Right cardiac atrium (tissue), 5 donors: ENCODE measurements around the gene PACRG. TPM values are rescaled to one million over a fixed set of nuclear protein-coding genes. Genes with fewer than 3 reads are reported as not detected.

Experiments
- ATAC-seq, 2 donors: fragments of 200-7000 bp; cut with Tn5 transposase; one replicate each; pipeline versions ENCODE4 v1.8.0 to v1.9.1; 2020; ENCODE audit warnings: moderate library complexity in 2 of 2, mild to moderate bottlenecking in 1 of 2
- DNase-seq, 3 donors: peaks; one replicate each; pipeline ENCODE4 v3.0.0-alpha.2; 2020
- H3K27ac ChIP-seq: one replicate; pipeline ENCODE4 v1.5.1; 2013; ENCODE audit warnings: mild to moderate bottlenecking, low read length, control low read depth, moderate library complexity
- H3K27me3 ChIP-seq: one replicate; pipeline ENCODE4 v1.6.1; 2013; ENCODE audit not compliant: control insufficient read depth, insufficient read depth
- H3K4me1 ChIP-seq: one replicate; pipeline ENCODE4 v1.6.1; 2013; ENCODE audit warnings: low read length; ENCODE audit not compliant: control insufficient read depth, insufficient read depth
- H3K4me3 ChIP-seq: one replicate; pipeline ENCODE4 v1.5.1; 2013; ENCODE audit warnings: low read length, control low read depth
- H3K9me3 ChIP-seq: one replicate; pipeline ENCODE4 v1.6.1; 2013; ENCODE audit warnings: low read length; ENCODE audit not compliant: control insufficient read depth
- WGBS: extraction: QIAGEN DNeasy Blood & Tissue Kit; methylation state at CpG from one replicate; pipeline ENCODE4 v1.1.7; 2013; 5-methylcytosine and 5-hydroxymethylcytosine counted together
- intact Hi-C, 4 donors: fragments of 100-400 bp; cut with DNase I; formaldehyde crosslinking; loops; one replicate each; pipeline versions ENCODE4 v1.11.0 to v1.14.0; 2022 to 2023
- polyA plus RNA-seq: library from polyadenylated mRNA; stranded (reverse); fragments of 200-250 nt; gene quantifications from one replicate; pipeline ENCODE4 v1.2.3, GENCODE V29; 2013
- total RNA-seq, 4 donors: library from RNA; stranded (reverse); fragmentation: NEBNext Ultra II Directional; extraction: Animal tissue kit (Norgen Biotek cat#: 25700); gene quantifications; one replicate each; pipeline ENCODE4 v1.2.1, GENCODE V29; 2021
- donor health status: healthy with polysubstance abuse.
- donor health status: DM: no; HTN: yes; CAD: no.
- donor health status: DM: no; HTN: no; CAD: no.
- donor health status: DM: no; HTN: yes; CAD: no; lungs with severe emphysema.
- donor health status: DM: yes; HTN: yes; CAD: no.

The PACRG gene
- total and polyA plus RNA-seq, 5 donors = 3.9 to 9.4 (median 4.9) TPM

DNA sequence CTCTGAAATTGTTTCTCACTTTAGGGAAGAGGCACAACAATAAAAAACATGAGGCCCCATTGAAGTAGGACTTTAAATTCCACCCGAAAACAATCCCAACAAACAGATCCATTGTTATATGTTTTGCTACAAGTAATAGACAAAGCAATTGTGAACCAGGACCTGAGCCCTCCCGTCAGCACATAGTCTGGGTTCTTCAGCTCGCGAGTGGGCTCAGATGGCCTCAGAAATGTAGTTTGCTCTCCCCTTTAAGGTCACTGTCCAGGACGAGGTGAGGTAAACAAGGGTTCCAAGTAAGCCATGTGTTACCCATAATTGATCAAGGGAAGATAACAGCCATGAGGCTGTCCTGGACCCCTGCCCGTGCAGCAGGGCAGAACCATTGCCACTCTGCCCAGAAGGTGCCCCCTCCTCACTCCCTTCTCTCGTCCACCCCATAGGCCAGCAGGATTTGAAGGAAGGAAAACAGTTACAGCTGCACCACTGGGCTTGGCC is 526.6 kb downstream of the PACRG start:
- Histone ChIP-seq H3K27ac (no peak overlapping the region), H3K9me3 (no peaks in the 10 kb centered on the region), H3K27me3 (no peaks in the 10 kb centered on the region), H3K4me3 (no peak overlapping the region), H3K4me1 (peaks cover 2% of the 10 kb centered on the region)
- WGBS = 76% methylated on average over 7 of the region's 7 CpGs
- intact Hi-C loops = no loop called here
- DNase-seq (no peak), ATAC-seq (peak in 1 of 2 donors; percentile 9)

- ATAC-seq (no peak), DNase-seq (no peak)
- WGBS = 98% methylated on average over 2 of the region's 2 CpGs
These were observed 527.5 kb downstream of the PACRG start for GRCh38 chr6:163255265-163255664.

GRCh38 chr6:163259689-163260088 is 531.9 kb downstream of the PACRG start:
- 54% methylated on average over 8 of the region's 8 CpGs for WGBS
- Histone ChIP-seq H3K4me3 (peak overlapping the region; percentile 11), H3K27me3 (no peaks in the 10 kb centered on the region), H3K4me1 (peaks cover 3% of the 10 kb centered on the region), H3K27ac (no peak overlapping the region), H3K9me3 (no peaks in the 10 kb centered on the region)
- intact Hi-C loops = no loop called here
- DNase-seq (no peak), ATAC-seq (peak in 1 of 2 donors; percentile 9)

More at GRCh38 chr6:163255265-163255664, 527.5 kb downstream of the PACRG start:
- Histone ChIP-seq H3K27ac (no peak overlapping the region), H3K27me3 (no peaks in the 10 kb centered on the region), H3K9me3 (no peaks in the 10 kb centered on the region), H3K4me3 (no peak overlapping the region), H3K4me1 (peaks cover 2% of the 10 kb centered on the region)
- intact Hi-C loops = no loop called here

- peak; percentile 47 to 61 for ATAC-seq
- H3K27me3 ChIP-seq = no peaks in the 10 kb centered on the region
- DNase-seq = peak; percentile 41 to 76 (median 74)
- 2% methylated on average over 21 of the region's 21 CpGs for WGBS
- H3K4me1 ChIP-seq = peaks cover 3% of the 10 kb centered on the region
- peak overlapping the region; percentile 11 for H3K4me3 ChIP-seq
- intact Hi-C loops = no loop called here
- no peaks in the 10 kb centered on the region for H3K9me3 ChIP-seq
- peak overlapping the region; percentile 56 for H3K27ac ChIP-seq
These were observed 532.5 kb downstream of the PACRG start for GRCh38 chr6:163260111-163260895.

- 6% methylated on average over 8 of the region's 8 CpGs for WGBS
- ATAC-seq (peak in 1 of 2 donors; percentile 40), DNase-seq (peak in 1 of 3 donors; percentile 66)
- peak overlapping the region; percentile 56 for H3K27ac ChIP-seq
- intact Hi-C loops = no loop called here
- H3K9me3 ChIP-seq = no peaks in the 10 kb centered on the region
- peak overlapping the region; percentile 11 for H3K4me3 ChIP-seq
- peaks cover 3% of the 10 kb centered on the region for H3K4me1 ChIP-seq
- no peaks in the 10 kb centered on the region for H3K27me3 ChIP-seq
These were observed 533.1 kb downstream of the PACRG start for GRCh38 chr6:163260911-163261310.

DNA sequence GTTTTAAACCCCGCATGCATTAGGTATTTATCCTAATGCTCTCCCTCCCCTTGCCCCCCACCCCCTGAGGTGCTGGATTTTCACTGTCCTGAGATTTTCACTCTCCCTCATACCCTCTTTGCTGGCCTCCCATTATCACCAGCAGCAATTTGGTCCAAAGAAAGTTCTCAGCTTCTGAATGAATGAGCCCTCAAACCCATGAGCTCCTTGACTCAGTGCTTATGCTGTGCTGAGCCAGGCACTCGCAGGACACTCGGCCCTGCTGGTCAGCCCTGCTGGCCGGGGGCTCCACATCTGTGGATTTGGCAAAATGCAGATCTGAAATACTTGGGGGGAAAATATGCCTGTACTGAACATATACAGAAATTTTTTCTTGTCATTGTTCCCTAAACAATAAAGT is 533.6 kb downstream of the PACRG start:
- DNase-seq = no peak
- peaks cover 3% of the 10 kb centered on the region for H3K4me1 ChIP-seq
- 78% methylated on average over 4 of the region's 4 CpGs for WGBS
- ATAC-seq = no peak
- no peak overlapping the region for H3K27ac ChIP-seq
- no peaks in the 10 kb centered on the region for H3K9me3 ChIP-seq
- intact Hi-C loops = no loop called here
- H3K4me3 ChIP-seq = no peak overlapping the region
- H3K27me3 ChIP-seq = no peaks in the 10 kb centered on the region

- Histone ChIP-seq H3K27me3 (no peaks in the 10 kb centered on the region), H3K4me1 (peaks cover 3% of the 10 kb centered on the region), H3K9me3 (no peaks in the 10 kb centered on the region), H3K4me3 (no peak overlapping the region), H3K27ac (no peak overlapping the region)
- ATAC-seq = no peak
- no peak for DNase-seq
- intact Hi-C loops = no loop called here
- WGBS = 68% methylated on average over 7 of the region's 7 CpGs
These were observed 534.3 kb downstream of the PACRG start for GRCh38 chr6:163262080-163262479.

DNA sequence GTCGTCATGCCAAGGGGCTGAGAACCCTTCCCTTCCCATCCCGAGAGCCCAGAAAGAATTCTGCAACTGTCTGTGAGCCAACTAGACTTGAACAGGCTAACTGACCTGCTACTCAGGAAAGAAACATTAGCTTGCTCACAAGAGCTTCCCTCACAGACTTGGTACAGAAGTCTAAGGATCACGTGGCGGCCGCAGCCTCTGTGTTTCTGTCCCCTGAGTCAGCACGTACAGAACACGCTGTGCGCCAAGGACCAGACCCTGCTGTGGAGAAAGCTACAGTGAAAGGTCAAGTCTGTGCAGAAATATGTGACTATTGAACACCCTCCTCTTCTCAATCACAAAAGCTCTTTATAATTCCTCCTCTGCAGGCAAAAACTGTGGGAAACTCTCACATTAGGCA is 535.4 kb downstream of the PACRG start:
- H3K4me1 ChIP-seq = peaks cover 3% of the 10 kb centered on the region
- H3K27me3 ChIP-seq = no peaks in the 10 kb centered on the region
- ATAC-seq = peak; percentile 67
- peak overlapping the region; percentile 89 for H3K27ac ChIP-seq
- peak; percentile 63 to 81 (median 65) for DNase-seq
- intact Hi-C loops = no loop called here
- WGBS = 50% methylated on average over 8 of the region's 8 CpGs
- no peaks in the 10 kb centered on the region for H3K9me3 ChIP-seq
- H3K4me3 ChIP-seq = no peak overlapping the region

- WGBS = 75% methylated on average over 13 of the region's 13 CpGs
- intact Hi-C loops = no loop called here
- H3K4me1 ChIP-seq = peaks cover 3% of the 10 kb centered on the region
These were observed 536.4 kb downstream of the PACRG start for GRCh38 chr6:163263998-163264661.

GRCh38 chr6:163264662-163265035 is 536.9 kb downstream of the PACRG start:
- Histone ChIP-seq H3K9me3 (no peaks in the 10 kb centered on the region), H3K27ac (no peak overlapping the region), H3K4me1 (peaks cover 3% of the 10 kb centered on the region), H3K4me3 (no peak overlapping the region), H3K27me3 (no peaks in the 10 kb centered on the region)
- ATAC-seq (no peak), DNase-seq (no peak)
- 62% methylated on average over 6 of the region's 6 CpGs for WGBS
- intact Hi-C loops = no loop called here

More at GRCh38 chr6:163263998-163264661, 536.4 kb downstream of the PACRG start:
- H3K27ac ChIP-seq = no peak overlapping the region
- H3K4me3 ChIP-seq = no peak overlapping the region
- DNase-seq (no peak), ATAC-seq (peak; percentile 51 to 60)
- H3K27me3 ChIP-seq = no peaks in the 10 kb centered on the region
- no peaks in the 10 kb centered on the region for H3K9me3 ChIP-seq

GRCh38 chr6:163281634-163282033 is 553.9 kb downstream of the PACRG start:
- ATAC-seq = no peak
- 70% methylated on average over 1 of the region's 1 CpG for WGBS
- H3K9me3 ChIP-seq = no peaks in the 10 kb centered on the region
- no peak overlapping the region for H3K4me3 ChIP-seq
- intact Hi-C loops = no loop called here
- no peak overlapping the region for H3K27ac ChIP-seq
- no peaks in the 10 kb centered on the region for H3K4me1 ChIP-seq
- no peak for DNase-seq
- no peaks in the 10 kb centered on the region for H3K27me3 ChIP-seq
